H1 (cell line): ENCODE results near the gene TMPRSS4. TPM values are rescaled to one million over a fixed set of nuclear protein-coding genes. Genes with fewer than 3 reads are reported as not detected.

ENCODE experiments used
- BCL11A ChIP-seq, 2 experiments: IDR thresholded peaks; one replicate each; pipeline ENCODE4 v1.6.1; 2011; ENCODE audit warnings: low read depth in 2 of 2, low read length in 2 of 2, mild to moderate bottlenecking in 2 of 2
- CHD1 ChIP-seq: IDR thresholded peaks from 2 replicates; pipeline ENCODE4 v1.6.1; 2012; ENCODE audit warnings: low read depth, low read length, improper control_type of control experiment
- EGR1 ChIP-seq: IDR thresholded peaks from 2 replicates; pipeline ENCODE4 v1.6.1; 2011; ENCODE audit warnings: low read depth, low read length, borderline replicate concordance
- KDM5A ChIP-seq: fragments of 200-600 bp; IDR thresholded peaks from 2 replicates; pipeline ENCODE4 v1.7.1; 2012; ENCODE audit warnings: mild to moderate bottlenecking, low read length, inconsistent platforms, mixed read lengths
- POU5F1 ChIP-seq: IDR thresholded peaks from 2 replicates; pipeline ENCODE4 v1.6.1; 2011; ENCODE audit warnings: low read depth, mild to moderate bottlenecking, low read length, moderate library complexity
- RNF2 ChIP-seq: fragments of 200-900, 300-1000 bp; sonication (generic); IDR thresholded peaks from 2 replicates; pipeline ENCODE4 v1.7.1; 2016; ENCODE audit warnings: borderline replicate concordance, low read depth, mild to moderate bottlenecking, antibody characterized with exemption, low read length; ENCODE audit not compliant: poor library complexity, severe bottlenecking; ENCODE audit errors: missing control alignments
- SAP30 ChIP-seq: fragments of 300-600 bp; sonication (generic); IDR thresholded peaks from 2 replicates; pipeline ENCODE4 v1.7.1; 2012; ENCODE audit warnings: low read length, moderate library complexity, mild to moderate bottlenecking, inconsistent platforms; ENCODE audit not compliant: insufficient read depth, insufficient replicate concordance
- TAF1 ChIP-seq: IDR thresholded peaks from 2 replicates; pipeline ENCODE4 v1.6.1; 2011; ENCODE audit warnings: mild to moderate bottlenecking, low read depth, low read length
- ZNF274 ChIP-seq: IDR thresholded peaks from 2 replicates; pipeline ENCODE4 v1.7.0; 2012; ENCODE audit warnings: low read length, borderline replicate concordance; ENCODE audit errors: extremely low read depth
- polyA plus RNA-seq, 7 experiments: library from polyadenylated mRNA; depleted of rRNA in 3 of 7; stranded (reverse) in 5 of 7; unstranded in 2 of 7; fragments of >200 nt in 5 of 7; fragments of 200-250 nt in 2 of 7; gene quantifications; 1 replicate in 5 of 7; 2 replicates in 1 of 7; 4 replicates in 1 of 7; pipeline versions ENCODE4 v1.2.1 to v1.2.3, GENCODE V29; 2011 to 2013; ENCODE audit warnings: missing spikeins in 2 of 7, mixed read lengths in 2 of 7
- total RNA-seq: library from RNA; stranded (reverse); fragmentation: NEBNext Ultra II Directional; extraction: Animal tissue kit (Norgen Biotek cat#: 25700); gene quantifications from 2 replicates; pipeline ENCODE4 v1.2.1, GENCODE V29; 2021

Gene TMPRSS4
- total and polyA plus RNA-seq, 2 of the 8 experiments (the other 6 are each of a cell fraction or from before 2014, with no cell fraction given), result 0.11 to 0.58 TPM

- TF ChIP-seq ZNF274 (no peak), EGR1 (no peak), RNF2 (no peak), CHD1 (no peak), BCL11A (IDR thresholded peaks at IDR 0.05; ENCODE audit: low read depth in 2 of 2, low read length in 2 of 2) (no peak), POU5F1 (no peak), SAP30 (no peak), TAF1 (no peak), KDM5A (no peak)
These were observed 19.4 kb upstream of the TMPRSS4 start (continued) for GRCh38 chr11:118057251-118058145.
